ENCODE data around the gene PIP4K2A. TPM values are rescaled to one million over a fixed set of nuclear protein-coding genes. Genes with fewer than 3 reads are reported as not detected.

Gene PIP4K2A
- total and polyA plus RNA-seq, 2 of the 13 experiments (the other 11 are each of a cell fraction or from before 2014, with no cell fraction given) = 9.1 to 22.6 TPM

- TF ChIP-seq ZNF296 (CRISPR knock-in tag; conservative IDR thresholded peaks at IDR 0.05) (no peak), ZNF282 (IDR thresholded peaks at IDR 0.05; ENCODE audit: partially characterized antibody) (no peak), DBP (CRISPR knock-in tag; IDR thresholded peaks at IDR 0.05; ENCODE audit: not compliant biosample characterization) (no peak), ZNF672 (CRISPR knock-in tag; IDR thresholded peaks at IDR 0.05) (no peak)
- TF ChIP-seq, protein P1, sequence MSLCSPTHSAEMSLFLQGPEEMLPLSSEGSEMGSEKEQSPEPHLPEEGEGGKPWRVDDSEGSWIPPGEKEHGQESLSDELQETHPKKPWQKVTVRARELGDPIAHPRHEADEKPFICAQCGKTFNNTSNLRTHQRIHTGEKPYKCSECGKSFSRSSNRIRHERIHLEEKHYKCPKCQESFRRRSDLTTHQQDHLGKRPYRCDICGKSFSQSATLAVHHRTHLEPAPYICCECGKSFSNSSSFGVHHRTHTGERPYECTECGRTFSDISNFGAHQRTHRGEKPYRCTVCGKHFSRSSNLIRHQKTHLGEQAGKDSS (CRISPR knock-in tag; IDR thresholded peaks at IDR 0.05; ENCODE audit: borderline replicate concordance, low read depth) = no peak
Observed at GRCh38 chr10:22605168-22605567, 109.2 kb downstream of the PIP4K2A start (continued).

GRCh38 chr10:22604344-22605126 lies 109.8 kb downstream of the PIP4K2A start:
- in situ Hi-C loops (cut with HindIII; ENCODE audit: extremely low pct_ligation_motif_present, low pct_unique_long_range_greater_than_20kb) (loop anchor here (10.0 kb wide), 1 partner anchor 110 kb away; the partner anchor contains the start of gene PIP4K2A), intact Hi-C loops (cut with micrococcal nuclease; ENCODE audit: unreplicated experiment) (no loop called here)
- no peak overlapping the region for H3K4me2 ChIP-seq (ENCODE audit: low read depth, low read length)
- DNase-seq (ENCODE audit: low spot score) = no peak
- H3K4me3 ChIP-seq (replicated peaks in 1 of 3; ENCODE audit: insufficient read depth in 1 of 3, low read depth in 2 of 3, low read length in 3 of 3) = no peak overlapping the region
- BruUV-seq (replicated peaks) = no TSS peak
- H3K9me3 ChIP-seq (ENCODE audit: low read length) = no peaks in the 10 kb centered on the region
- peaks cover 6% of the 10 kb centered on the region in 2 experiments; a peak in 4 of 5 replicates for H3K36me3 ChIP-seq (replicated peaks in 1 of 2; ENCODE audit: control insufficient read depth in 1 of 2, insufficient read depth in 2 of 2, low read length in 2 of 2)
- FAIRE-seq = no peak
- no peaks in the 10 kb centered on the region for H4K20me1 ChIP-seq (ENCODE audit: insufficient read depth, low read length)
- no peak for ATAC-seq
- no peaks in the 10 kb centered on the region for H3K79me2 ChIP-seq (ENCODE audit: insufficient read depth, low read length)
- H3K9ac ChIP-seq (ENCODE audit: insufficient read depth, low read depth, low read length) = no peak overlapping the region
- no peaks in the 10 kb centered on the region for H3K27me3 ChIP-seq (ENCODE audit: control insufficient read depth in 1 of 2, insufficient read depth in 2 of 2, low read length in 2 of 2)
- H3K27ac ChIP-seq (ENCODE audit: extremely low read length, insufficient read depth, low read length) = no peak overlapping the region
- TF ChIP-seq ZNF44 (CRISPR knock-in tag; IDR thresholded peaks at IDR 0.05) (no peak), CREM (IDR thresholded peaks at IDR 0.05) (no peak), CREM (CRISPR knock-in tag; IDR thresholded peaks at IDR 0.05) (no peak), ZNF160 (CRISPR knock-in tag; IDR thresholded peaks at IDR 0.05) (no peak), JUNB (CRISPR knock-in tag; IDR thresholded peaks at IDR 0.05; ENCODE audit: borderline replicate concordance) (no peak), ATF7 (IDR thresholded peaks at IDR 0.05) (no peak), ATF7 (CRISPR knock-in tag; IDR thresholded peaks at IDR 0.05) (no peak), EEA1 (CRISPR knock-in tag; IDR thresholded peaks at IDR 0.05; ENCODE audit: borderline replicate concordance) (no peak), BCL3 (CRISPR knock-in tag; IDR thresholded peaks at IDR 0.05) (no peak), ZNF510 (CRISPR knock-in tag; IDR thresholded peaks at IDR 0.05; ENCODE audit: low read depth) (no peak), PRDM15 (CRISPR knock-in tag; IDR thresholded peaks at IDR 0.05) (no peak)
- H3K4me1 ChIP-seq (ENCODE audit: insufficient read depth, low read length) = peaks cover 9% of the 10 kb centered on the region; the same call in 1 of the 2 replicates
- POLR2A ChIA-PET = no interaction called here
- H2AFZ ChIP-seq (ENCODE audit: low read length) = no peak overlapping the region
- CTCF ChIA-PET (ENCODE audit: low intra/inter-chr PET ratio, low total read pairs) = no interaction called here
- WGBS (ENCODE audit: low lambda C conversion rate) = 95% methylated on average over 15 of the region's 15 CpGs
